Suprapubic skin (tissue), 2 donors: ENCODE data around the gene HTATIP2.

Experiments
- EP300 ChIP-seq: sonication (generic); formaldehyde crosslinking; IDR thresholded peaks from one replicate; pipeline ENCODE4 v1.6.1; 2017; ENCODE audit warnings: antibody characterized with exemption
- POLR2A ChIP-seq, 2 donors: fragments of 450-650 bp; IDR thresholded peaks; one replicate each; pipeline ENCODE4 v1.6.1; 2017; ENCODE audit warnings: antibody characterized with exemption in 2 of 2, mild to moderate bottlenecking in 2 of 2, moderate library complexity in 2 of 2

DNA sequence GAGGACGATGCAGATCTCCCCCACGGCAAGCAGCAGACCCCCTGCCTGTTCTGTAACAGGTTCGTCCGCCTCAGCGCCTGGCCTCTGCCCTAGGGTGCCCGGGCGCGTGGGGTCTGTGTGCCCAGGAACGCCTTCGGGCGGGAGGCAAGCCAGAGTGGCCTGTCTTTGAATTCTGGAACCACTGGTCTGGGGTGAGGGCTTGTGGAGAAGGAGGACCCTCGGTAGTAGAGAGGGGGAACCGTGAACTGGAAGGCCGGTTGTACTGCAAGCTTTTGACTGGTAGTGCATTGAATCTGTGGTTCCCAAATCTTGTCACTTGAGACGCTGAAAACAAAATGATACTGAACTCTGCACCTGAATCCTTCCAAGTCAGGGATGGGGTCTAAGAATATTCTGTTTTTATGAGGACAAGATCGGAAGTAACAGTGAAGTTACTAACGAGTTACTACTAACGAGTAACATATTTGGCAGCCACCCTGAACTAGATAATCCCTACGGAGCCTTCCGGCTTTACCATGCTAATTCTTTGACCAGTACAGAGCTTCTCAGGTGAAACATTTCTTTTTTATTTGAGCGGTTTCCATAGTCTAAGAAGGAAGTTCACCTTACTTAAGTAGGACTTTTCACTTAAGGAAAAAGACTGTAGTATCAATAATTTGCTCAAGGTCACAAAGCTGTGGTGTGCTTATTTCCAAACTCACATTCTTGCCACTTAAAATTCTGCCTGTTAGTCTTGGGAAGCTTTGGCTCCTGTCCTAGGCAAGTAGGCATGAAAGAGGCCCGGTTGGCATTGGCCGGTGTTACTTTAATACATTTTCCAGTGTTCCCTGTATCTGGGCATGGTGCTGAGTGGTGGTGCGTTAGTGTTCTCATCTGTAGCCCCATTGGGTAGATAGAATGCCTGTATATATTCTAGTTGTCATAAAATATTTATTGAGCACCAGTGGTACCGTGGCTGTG lies 24.9 kb downstream of the HTATIP2 start:
- no peak for TF ChIP-seq POLR2A (IDR thresholded peaks at IDR 0.05)
- no peak for TF ChIP-seq EP300
